SW 1271 (cell line): ENCODE measurements around the gene CLK1.
A peak's percentile ranks its signal among the peaks of the same experiment; 100 is the strongest.
"Not testable (repeated sequence)": the region's sequence is repeated elsewhere in the genome, so short reads cannot be mapped to it uniquely, and the experiment has no call there.

Experiments used
- DNase-seq, 2 experiments: peaks; one replicate each; lab custom pipeline; 2025; lab: John Stamatoyannopoulos, UW

Gene CLK1

GRCh38 chr2:200864176-200865034 lies at the start of gene CLK1:
Gene CLK1 (minus strand): TSS chr2:200864658. CDS start chr2:200861862, 2,796 bp downstream.
- peak; percentile 77 to 86 for DNase-seq

- no peak for DNase-seq
Observed at GRCh38 chr2:200913654-200914053, 49.2 kb upstream of the CLK1 start.

- no peak for DNase-seq
Observed at GRCh38 chr2:200909958-200910357, 45.5 kb upstream of the CLK1 start.

- DNase-seq = peak; percentile 31 to 73
Observed at GRCh38 chr2:200905618-200906296, 41.3 kb upstream of the CLK1 start.

GRCh38 chr2:200901459-200902072 lies 37.1 kb upstream of the CLK1 start:
- peak; percentile 74 to 91 for DNase-seq

GRCh38 chr2:200899482-200899881 lies 35.0 kb upstream of the CLK1 start:
- DNase-seq = no peak

- peak; percentile 96 to 99 for DNase-seq
Observed at GRCh38 chr2:200888704-200889625, 24.5 kb upstream of the CLK1 start, which contains the start of the genes NIF3L1 and PPIL3. Gene NIF3L1 (plus strand): TSS chr2:200889371. CDS start chr2:200891944, 2,573 bp downstream. Gene PPIL3 (minus strand): TSS chr2:200889077. CDS start chr2:200887615, 1,462 bp downstream.

- DNase-seq = not testable (repeated sequence)
Observed at GRCh38 chr2:200881715-200882249, 17.3 kb upstream of the CLK1 start.

GRCh38 chr2:200878289-200878880 lies 13.9 kb upstream of the CLK1 start:
- DNase-seq = no peak

- no peak for DNase-seq
Observed at GRCh38 chr2:200877443-200877842, 13.0 kb upstream of the CLK1 start.

- DNase-seq = no peak
Observed at GRCh38 chr2:200873560-200873959, 9.1 kb upstream of the CLK1 start.

GRCh38 chr2:200871151-200871550 lies 6.7 kb upstream of the CLK1 start:
- no peak for DNase-seq

GRCh38 chr2:200869014-200869413 lies 4.6 kb upstream of the CLK1 start:
- no peak for DNase-seq

- DNase-seq = peak in 1 of 2 experiments; percentile 47
Observed at GRCh38 chr2:200863782-200864175, 679 bp downstream of the CLK1 start.

- peak; percentile 5 to 67 for DNase-seq
Observed at GRCh38 chr2:200862532-200863000, 1.9 kb downstream of the CLK1 start.

GRCh38 chr2:200861617-200862155 lies 2.8 kb downstream of the CLK1 start:
- DNase-seq = no peak

- no peak for DNase-seq
Observed at GRCh38 chr2:200860092-200860795, 4.2 kb downstream of the CLK1 start.

GRCh38 chr2:200856806-200857205 lies 7.7 kb downstream of the CLK1 start:
- no peak for DNase-seq

GRCh38 chr2:200852605-200853004 lies 11.9 kb downstream of the CLK1 start:
- no peak for DNase-seq
